HEK293 (cell line): ENCODE data around the gene SLC2A11.
A peak's percentile ranks its signal among the peaks of the same experiment; 100 is the strongest.

Experiments
- CTCF ChIA-PET: fragments of 350-600 bp; formaldehyde crosslinking; extraction: SDS; loops from one replicate; lab custom pipeline; 2021; ENCODE audit warnings: antibody characterized with exemption; lab: Yijun Ruan, JAX
- POLR2A ChIA-PET: fragments of 300-600 bp; formaldehyde crosslinking; extraction: SDS; loops from one replicate; lab custom pipeline; 2020; ENCODE audit warnings: antibody characterized with exemption, inconsistent platforms; lab: Yijun Ruan, JAX
- H3K27ac ChIP-seq: fragments of 200-500 bp; sonication (Bioruptor generic); 2 replicates; pipeline ENCODE4 v1.5.1; 2014; ENCODE audit warnings: low read depth, low read length, control low read depth, inconsistent platforms; ENCODE audit errors: extremely low read depth
- H3K36me3 ChIP-seq, 2 experiments: fragments of 200-500 bp in 1 of 2; sonication (Bioruptor generic) in 1 of 2; 1 replicate in 1 of 2; 2 replicates in 1 of 2; pipeline ENCODE4 v1.5.1; 2014 to 2017; ENCODE audit warnings: inconsistent platforms in 2 of 2, low read length in 2 of 2; ENCODE audit not compliant: control insufficient read depth in 2 of 2, insufficient read depth in 1 of 2
- H3K4me1 ChIP-seq: fragments of 200-500 bp; sonication (Bioruptor generic); 2 replicates; pipeline ENCODE4 v1.5.1; 2014; ENCODE audit warnings: mild to moderate bottlenecking, low read length, inconsistent platforms; ENCODE audit not compliant: control insufficient read depth, insufficient read depth
- H3K4me3 ChIP-seq: 2 replicates; pipeline ENCODE4 v1.5.1; 2011; ENCODE audit warnings: low read depth, mild to moderate bottlenecking, control low read depth, low read length, moderate library complexity
- H3K9me3 ChIP-seq: fragments of 200-500 bp; sonication (Bioruptor generic); 2 replicates; pipeline ENCODE4 v1.5.1; 2014; ENCODE audit warnings: low read depth, low read length, inconsistent platforms; ENCODE audit not compliant: control insufficient read depth, insufficient read depth
- FEZF1 ChIP-seq: fragments of 450-650 bp; formaldehyde crosslinking; IDR thresholded peaks from 2 replicates; pipeline ENCODE4 v1.5.1; 2016; ENCODE audit warnings: missing biosample characterization, missing genetic modification characterization
- GLIS1 ChIP-seq: fragments of 450-650 bp; formaldehyde crosslinking; IDR thresholded peaks from 2 replicates; pipeline ENCODE4 v1.5.1; 2016; ENCODE audit warnings: missing biosample characterization, missing genetic modification characterization
- GLIS2 ChIP-seq: fragments of 450-650 bp; formaldehyde crosslinking; IDR thresholded peaks from 2 replicates; pipeline ENCODE4 v1.5.1; 2016; ENCODE audit warnings: missing biosample characterization, missing genetic modification characterization
- OVOL3 ChIP-seq: fragments of 450-650 bp; formaldehyde crosslinking; IDR thresholded peaks from 2 replicates; pipeline ENCODE4 v1.5.1; 2016; ENCODE audit warnings: missing biosample characterization, missing genetic modification characterization
- PATZ1 ChIP-seq: fragments of 450-650 bp; formaldehyde crosslinking; IDR thresholded peaks from 2 replicates; pipeline ENCODE4 v1.5.1; 2016; ENCODE audit warnings: missing biosample characterization, missing genetic modification characterization
- SCRT2 ChIP-seq: fragments of 450-650 bp; formaldehyde crosslinking; IDR thresholded peaks from 2 replicates; pipeline ENCODE4 v1.5.1; 2016; ENCODE audit warnings: missing biosample characterization, missing genetic modification characterization
- SP3 ChIP-seq: fragments of 450-650 bp; formaldehyde crosslinking; IDR thresholded peaks from 2 replicates; pipeline ENCODE4 v1.5.1; 2016; ENCODE audit warnings: missing biosample characterization, missing genetic modification characterization
- ZIC2 ChIP-seq: fragments of 450-650 bp; formaldehyde crosslinking; IDR thresholded peaks from 2 replicates; pipeline ENCODE4 v1.5.1; 2016; ENCODE audit warnings: missing biosample characterization, missing genetic modification characterization
- ZNF112 ChIP-seq: fragments of 450-650 bp; formaldehyde crosslinking; IDR thresholded peaks from 2 replicates; pipeline ENCODE4 v1.5.0; 2017; ENCODE audit warnings: missing biosample characterization, missing genetic modification characterization
- ZNF174 ChIP-seq: fragments of 450-650 bp; formaldehyde crosslinking; IDR thresholded peaks from 2 replicates; pipeline ENCODE4 v1.5.0; 2017; ENCODE audit warnings: missing biosample characterization, mild to moderate bottlenecking, missing genetic modification characterization
- ZNF175 ChIP-seq: fragments of 450-650 bp; formaldehyde crosslinking; IDR thresholded peaks from 2 replicates; pipeline ENCODE4 v1.5.1; 2016; ENCODE audit warnings: missing biosample characterization, missing genetic modification characterization
- ZNF184 ChIP-seq: fragments of 450-650 bp; IDR thresholded peaks from 2 replicates; pipeline ENCODE4 v1.5.1; 2018; ENCODE audit warnings: missing biosample characterization, mild to moderate bottlenecking, missing genetic modification characterization
- ZNF214 ChIP-seq: fragments of 450-650 bp; formaldehyde crosslinking; IDR thresholded peaks from 2 replicates; pipeline ENCODE4 v1.5.1; 2017; ENCODE audit warnings: missing biosample characterization, mild to moderate bottlenecking, missing genetic modification characterization, borderline replicate concordance
- ZNF341 ChIP-seq: fragments of 450-650 bp; formaldehyde crosslinking; IDR thresholded peaks from 2 replicates; pipeline ENCODE4; 2016; ENCODE audit warnings: low read depth, missing biosample characterization, missing genetic modification characterization
- ZNF48 ChIP-seq: fragments of 450-650 bp; formaldehyde crosslinking; IDR thresholded peaks from 2 replicates; pipeline ENCODE4 v1.5.1; 2016; ENCODE audit warnings: missing biosample characterization, missing genetic modification characterization
- ZNF510 ChIP-seq: fragments of 450-650 bp; formaldehyde crosslinking; IDR thresholded peaks from 2 replicates; pipeline ENCODE4 v1.5.1; 2018; ENCODE audit warnings: mild to moderate bottlenecking, missing genetic modification characterization, missing biosample characterization; ENCODE audit not compliant: insufficient replicate concordance
- ZNF548 ChIP-seq: fragments of 450-650 bp; formaldehyde crosslinking; IDR thresholded peaks from 2 replicates; pipeline ENCODE4 v1.5.1; 2016; ENCODE audit warnings: missing biosample characterization, missing genetic modification characterization
- ZNF558 ChIP-seq: fragments of 450-650 bp; formaldehyde crosslinking; IDR thresholded peaks from 2 replicates; pipeline ENCODE4 v1.5.1; 2016; ENCODE audit warnings: missing biosample characterization, missing genetic modification characterization
- ZNF629 ChIP-seq: fragments of 450-650 bp; formaldehyde crosslinking; IDR thresholded peaks from 2 replicates; pipeline ENCODE4 v1.5.1; 2017; ENCODE audit warnings: missing biosample characterization, missing genetic modification characterization
- ZNF639 ChIP-seq: fragments of 450-650 bp; formaldehyde crosslinking; IDR thresholded peaks from 2 replicates; pipeline ENCODE4 v1.5.1; 2016; ENCODE audit warnings: missing biosample characterization, missing genetic modification characterization
- ZNF747 ChIP-seq: fragments of 450-650 bp; formaldehyde crosslinking; IDR thresholded peaks from 2 replicates; pipeline ENCODE4 v1.5.1; 2016; ENCODE audit warnings: missing biosample characterization, missing genetic modification characterization
- ZNF777 ChIP-seq: fragments of 450-650 bp; formaldehyde crosslinking; IDR thresholded peaks from 2 replicates; pipeline ENCODE4 v1.5.1; 2017; ENCODE audit warnings: missing biosample characterization, missing genetic modification characterization, borderline replicate concordance

The SLC2A11 gene

DNA sequence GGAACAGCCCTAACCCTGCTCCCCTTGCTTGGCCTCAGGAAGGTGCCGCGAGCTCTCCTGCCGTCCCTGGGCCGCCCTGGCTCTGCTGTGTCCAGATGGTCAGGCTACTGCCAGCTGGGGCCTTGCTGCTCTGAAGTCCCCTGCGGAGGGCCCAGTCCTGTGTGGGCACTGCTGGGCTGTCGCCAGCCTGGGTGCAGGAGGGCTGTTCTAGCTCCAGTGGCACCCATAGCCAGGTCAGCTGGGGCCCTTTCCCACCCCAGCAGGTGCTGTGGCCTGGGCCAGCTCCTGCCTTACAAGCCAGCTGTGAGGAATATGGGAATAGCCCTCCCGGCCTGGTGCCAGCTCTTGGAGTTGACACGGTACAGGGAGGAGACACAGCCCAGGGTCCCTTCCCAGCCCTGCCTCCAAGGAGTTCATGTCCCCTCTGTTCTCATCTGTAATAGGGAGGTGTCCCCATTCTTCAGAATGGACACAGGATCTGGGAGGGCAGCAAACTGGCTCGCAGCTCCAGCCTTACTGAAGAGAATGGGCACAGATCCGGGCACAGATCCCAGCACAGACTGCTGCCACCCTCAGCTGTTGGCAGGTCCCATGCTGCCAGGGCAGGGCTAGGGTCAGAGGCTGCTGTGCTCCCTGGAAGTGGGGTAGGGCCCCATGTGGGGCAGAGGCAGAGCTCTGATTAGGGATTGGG lies 22.7 kb upstream of the SLC2A11 start:
- Histone ChIP-seq H3K27ac (0 out of 2 replicates have a peak overlapping the region, but pooled peaks have one; percentile 19), H3K9me3 (no peaks in the 10 kb centered on the region), H3K4me1 (no peaks in the 10 kb centered on the region), H3K4me3 (no peak overlapping the region), H3K36me3 (peaks cover under 1 to 68% of the 10 kb centered on the region in 2 experiments; a peak in 2 of 3 replicates)
- ChIA-PET POLR2A (interaction anchor here (0.7 kb wide), 1 partner anchor 37 kb away, joined by 3 read pairs; no protein-coding TSS in a partner anchor), CTCF (interaction anchor here (1.2 to 1.7 kb wide), 3 partner anchors 14 to 66 kb away, joined by 3 to 11 read pairs (median 3); no protein-coding TSS in a partner anchor)
- TF ChIP-seq ZIC2 (tag by site-specific recombination) (peak; percentile 19; the same call in 1 of the 2 replicates), ZNF558 (tag by site-specific recombination) (no peak), ZNF214 (tag by site-specific recombination) (no peak), ZNF112 (no peak), ZNF639 (no peak), ZNF548 (tag by site-specific recombination) (no peak), ZNF174 (no peak), GLIS2 (tag by site-specific recombination) (no peak), PATZ1 (tag by site-specific recombination) (no peak), ZNF777 (no peak), ZNF175 (no peak), ZNF341 (0 out of 2 replicates have a peak, but pooled peaks have one; percentile 11), ZNF510 (no peak), OVOL3 (tag by site-specific recombination) (no peak), ZNF48 (no peak), SP3 (tag by site-specific recombination) (no peak)

DNA sequence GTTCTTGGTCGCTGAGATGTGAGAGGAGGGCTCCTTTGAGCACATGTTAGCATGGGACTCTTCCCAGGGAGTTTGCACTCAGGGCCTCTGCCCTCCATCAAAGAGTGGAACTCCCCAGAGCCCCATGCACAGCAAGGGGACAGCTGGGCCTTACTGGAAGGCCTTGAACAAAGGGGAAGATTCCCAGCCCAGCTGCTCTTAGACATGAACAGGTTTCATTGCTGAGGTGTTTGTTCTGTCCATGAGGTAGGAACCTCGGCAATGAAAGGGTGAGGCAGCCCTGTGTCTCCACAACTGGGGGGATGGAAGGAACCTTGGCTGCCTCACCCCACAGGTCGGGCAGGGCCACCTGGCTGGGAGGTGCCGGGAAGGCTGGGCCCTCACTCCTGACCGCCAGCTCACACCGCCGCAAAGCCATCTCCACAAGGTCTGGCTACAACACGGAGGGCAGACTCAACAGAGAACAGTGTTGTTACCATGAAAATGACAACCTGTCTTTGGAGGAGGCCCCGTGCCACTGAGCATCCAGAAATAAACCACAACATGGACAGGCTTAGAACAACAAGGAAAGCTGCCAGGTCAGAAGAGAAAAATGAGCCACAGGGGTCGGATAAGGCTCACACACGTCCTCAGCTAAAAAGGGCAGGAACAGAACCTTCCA lies 22.1 kb upstream of the SLC2A11 start:
- CTCF ChIA-PET: interaction anchor here (0.6 to 1.7 kb wide), 4 partner anchors 14 to 67 kb away, joined by 3 to 11 read pairs (median 3); no protein-coding TSS in a partner anchor

More for the DNA sequence above, 22.1 kb upstream of the SLC2A11 start:
- peaks cover 0 to 65% of the 10 kb centered on the region in 2 experiments; a peak in 1 of 3 replicates for H3K36me3 ChIP-seq
- H3K9me3 ChIP-seq: no peaks in the 10 kb centered on the region
- H3K4me3 ChIP-seq: no peak overlapping the region
- no peak overlapping the region; the same call in 1 of the 2 replicates for H3K27ac ChIP-seq
- H3K4me1 ChIP-seq: no peaks in the 10 kb centered on the region
- POLR2A ChIA-PET: interaction anchor here (0.7 to 1.5 kb wide), 2 partner anchors 22 to 38 kb away, joined by 3 to 5 read pairs; partner anchors contain the start of gene SLC2A11
- no peak for TF ChIP-seq FEZF1
- no peak for TF ChIP-seq PATZ1 (tag by site-specific recombination)
- TF ChIP-seq ZNF184 (tag by site-specific recombination): no peak
- no peak for TF ChIP-seq SCRT2 (tag by site-specific recombination)
- TF ChIP-seq ZNF747: no peak
- TF ChIP-seq ZNF629 (tag by site-specific recombination): no peak
- TF ChIP-seq GLIS1 (tag by site-specific recombination): no peak
- TF ChIP-seq, all 188 proteins: peak for 0
